WTC11 (cell line): Measurements from ENCODE around the gene HOMER1. TPM values are rescaled to one million over a fixed set of nuclear protein-coding genes. Genes with fewer than 3 reads are reported as not detected.

ENCODE experiments used
- ATAC-seq: fragments of 200-7000 bp; cut with Tn5 transposase; 2 replicates; pipeline ENCODE4 v1.10.0; 2021; ENCODE audit warnings: mild to moderate bottlenecking, moderate library complexity
- CTCF ChIA-PET: fragments of 300-600 bp; sonication (Branson Sonifier 250); formaldehyde crosslinking; loops from one replicate; lab custom pipeline; 2021; ENCODE audit warnings: antibody characterized with exemption; lab: Charles Lee
- POLR2A ChIA-PET: fragments of 350-600 bp; sonication (Branson Sonifier 250); formaldehyde crosslinking; loops from one replicate; lab custom pipeline; 2021; ENCODE audit warnings: antibody characterized with exemption; lab: Charles Lee
- DNase-seq: peaks from one replicate; pipeline ENCODE4 v3.0.0; 2021; ENCODE audit warnings: low spot score
- H3K27ac Mint-ChIP-seq: 2 replicates; pipeline ENCODE4 v1.8.0; 2021; ENCODE audit warnings: mixed read lengths
- H3K27me3 Mint-ChIP-seq: 2 replicates; pipeline ENCODE4 v1.8.0; 2021; ENCODE audit warnings: low read depth, mild to moderate bottlenecking, moderate library complexity, mixed read lengths
- H3K36me3 Mint-ChIP-seq: 2 replicates; pipeline ENCODE4 v1.8.0; 2021; ENCODE audit warnings: mixed read lengths
- H3K4me1 Mint-ChIP-seq: 2 replicates; pipeline ENCODE4 v1.8.0; 2022; ENCODE audit warnings: mixed read lengths
- H3K4me3 Mint-ChIP-seq: 2 replicates; pipeline ENCODE4 v1.8.0; 2021; ENCODE audit warnings: mild to moderate bottlenecking, moderate library complexity, mixed read lengths
- H3K9me3 Mint-ChIP-seq: 2 replicates; pipeline ENCODE4 v1.8.0; 2021; ENCODE audit warnings: mixed read lengths
- ATF3 ChIP-seq: sonication (generic); formaldehyde crosslinking; conservative IDR thresholded peaks from 2 replicates; pipeline ENCODE4 v1.8.1; 2022; ENCODE audit warnings: mild to moderate bottlenecking, missing genetic modification reagents
- E2F1 ChIP-seq: sonication (generic); formaldehyde crosslinking; IDR thresholded peaks from 2 replicates; pipeline ENCODE4 v1.8.0; 2022; ENCODE audit warnings: mild to moderate bottlenecking, missing genetic modification reagents
- E2F4 ChIP-seq: sonication (generic); formaldehyde crosslinking; IDR thresholded peaks from 2 replicates; pipeline ENCODE4 v1.8.1; 2022; ENCODE audit warnings: low read depth, mild to moderate bottlenecking, moderate library complexity, missing genetic modification reagents, borderline replicate concordance
- FOXP1 ChIP-seq: sonication (generic); formaldehyde crosslinking; IDR thresholded peaks from 2 replicates; pipeline ENCODE4 v1.8.0; 2022; ENCODE audit warnings: missing genetic modification reagents, mild to moderate bottlenecking, moderate library complexity, borderline replicate concordance
- HMGA2 ChIP-seq: fragments of 250-450 bp; sonication (Bioruptor Pico); IDR thresholded peaks from 2 replicates; pipeline ENCODE4 v1.4.0; 2021; ENCODE audit warnings: mild to moderate bottlenecking, moderate library complexity
- IRF2 ChIP-seq: sonication (generic); formaldehyde crosslinking; IDR thresholded peaks from 2 replicates; pipeline ENCODE4 v1.8.0; 2022; ENCODE audit warnings: low read depth, missing genetic modification reagents, borderline replicate concordance
- MXD4 ChIP-seq: fragments of 250-450 bp; sonication (Bioruptor Pico); IDR thresholded peaks from 2 replicates; pipeline ENCODE4 v1.8.0; 2021; ENCODE audit warnings: mild to moderate bottlenecking, moderate library complexity, borderline replicate concordance
- NR3C1 ChIP-seq: sonication (generic); formaldehyde crosslinking; conservative IDR thresholded peaks from 2 replicates; pipeline ENCODE4 v1.8.1; 2023; ENCODE audit warnings: low read depth, mild to moderate bottlenecking, missing genetic modification reagents
- SP1 ChIP-seq: sonication (generic); formaldehyde crosslinking; conservative IDR thresholded peaks from 2 replicates; pipeline ENCODE4 v1.8.1; 2022; ENCODE audit warnings: missing genetic modification reagents
- STAT6 ChIP-seq: sonication (generic); formaldehyde crosslinking; conservative IDR thresholded peaks from 2 replicates; pipeline ENCODE4 v1.8.1; 2023; ENCODE audit warnings: mild to moderate bottlenecking, low read depth, missing genetic modification reagents, moderate library complexity
- USF2 ChIP-seq: sonication (generic); formaldehyde crosslinking; IDR thresholded peaks from 2 replicates; pipeline ENCODE4 v1.8.1; 2023; ENCODE audit warnings: mild to moderate bottlenecking, missing genetic modification reagents, moderate library complexity
- ZBTB43 ChIP-seq: sonication (generic); formaldehyde crosslinking; IDR thresholded peaks from 2 replicates; pipeline ENCODE4 v1.8.1; 2023; ENCODE audit warnings: mild to moderate bottlenecking, missing genetic modification reagents
- ZNF232 ChIP-seq: sonication (generic); formaldehyde crosslinking; IDR thresholded peaks from 2 replicates; pipeline ENCODE4 v1.8.0; 2022; ENCODE audit warnings: mild to moderate bottlenecking, missing genetic modification reagents
- ZNF281 ChIP-seq: sonication (generic); formaldehyde crosslinking; IDR thresholded peaks from 2 replicates; pipeline ENCODE4 v1.8.0; 2023; ENCODE audit warnings: mild to moderate bottlenecking, missing genetic modification reagents
- ZNF317 ChIP-seq: sonication (generic); formaldehyde crosslinking; IDR thresholded peaks from 2 replicates; pipeline ENCODE4 v1.8.1; 2023; ENCODE audit warnings: low read depth, mild to moderate bottlenecking, moderate library complexity, missing genetic modification reagents, borderline replicate concordance
- total RNA-seq: library from RNA; stranded (reverse); gene quantifications from 3 replicates; pipeline ENCODE4 v1.2.3, GENCODE V29; 2021

HOMER1 gene
- total RNA-seq, 1 experiment from 2014 or later, result 37.6 TPM

- no peak for TF ChIP-seq STAT6 (CRISPR knock-in tag)
- TF ChIP-seq, all 79 proteins: peak for 0
Observed at GRCh38 chr5:79561525-79561893, 47.6 kb upstream of the HOMER1 start (continued).

GRCh38 chr5:79560771-79561524 lies 47.0 kb upstream of the HOMER1 start:
- ChIA-PET CTCF (interaction anchor here (1.2 kb wide), 1 partner anchor 213 kb away, joined by 3 read pairs; no protein-coding TSS in a partner anchor), POLR2A (no interaction called here)
- ATAC-seq (no peak), DNase-seq (no peak)
- TF ChIP-seq E2F4 (CRISPR knock-in tag), result no peak
- Mint-ChIP-seq H3K9me3 (no peaks in the 10 kb centered on the region), H3K4me3 (no peak overlapping the region), H3K36me3 (no peaks in the 10 kb centered on the region), H3K27ac (no peak overlapping the region), H3K27me3 (no peaks in the 10 kb centered on the region), H3K4me1 (peaks cover 22% of the 10 kb centered on the region)

- Mint-ChIP-seq H3K4me1 (peaks cover 8% of the 10 kb centered on the region), H3K27ac (no peak overlapping the region), H3K4me3 (no peak overlapping the region), H3K27me3 (no peaks in the 10 kb centered on the region), H3K36me3 (no peaks in the 10 kb centered on the region), H3K9me3 (no peaks in the 10 kb centered on the region)
- no peak for TF ChIP-seq SP1
- TF ChIP-seq ZNF232 (CRISPR knock-in tag), result no peak
- TF ChIP-seq MXD4 (CRISPR knock-in tag), result no peak
- no peak for TF ChIP-seq HMGA2
- TF ChIP-seq USF2 (CRISPR knock-in tag), result no peak
- TF ChIP-seq IRF2 (CRISPR knock-in tag), result no peak
- ATAC-seq (no peak), DNase-seq (no peak)
- POLR2A ChIA-PET, result no interaction called here
- CTCF ChIA-PET, result no interaction called here
Observed at GRCh38 chr5:79555418-79555817, 41.5 kb upstream of the HOMER1 start.

- H3K4me3 Mint-ChIP-seq, result no peak overlapping the region
- POLR2A ChIA-PET, result no interaction called here
- ATAC-seq (no peak), DNase-seq (no peak)
- no peaks in the 10 kb centered on the region for H3K9me3 Mint-ChIP-seq
- H3K27me3 Mint-ChIP-seq, result no peaks in the 10 kb centered on the region
- no peaks in the 10 kb centered on the region for H3K36me3 Mint-ChIP-seq
- H3K27ac Mint-ChIP-seq, result no peak overlapping the region; the same call in 1 of the 2 replicates
- peaks cover 8% of the 10 kb centered on the region for H3K4me1 Mint-ChIP-seq
- CTCF ChIA-PET, result interaction anchor here (1.8 kb wide), 1 partner anchor 326 kb away, joined by 4 read pairs; no protein-coding TSS in a partner anchor
- no peak for TF ChIP-seq E2F1 (CRISPR knock-in tag)
- TF ChIP-seq ZBTB43, result no peak
- no peak for TF ChIP-seq ATF3 (CRISPR knock-in tag)
- no peak for TF ChIP-seq STAT6 (CRISPR knock-in tag)
- no peak for TF ChIP-seq NR3C1 (CRISPR knock-in tag)
- TF ChIP-seq ZNF317 (CRISPR knock-in tag), result no peak
- no peak for TF ChIP-seq ZNF281 (CRISPR knock-in tag)
- no peak for TF ChIP-seq FOXP1
Observed at GRCh38 chr5:79552984-79553383, 39.0 kb upstream of the HOMER1 start.
